HL-60 (cell line): ENCODE results near the gene AICDA.

Experiments used
- CTCF ChIP-seq: IDR thresholded peaks from one replicate; pipeline ENCODE4 v1.5.1; 2011; ENCODE audit warnings: low read length, control low read depth, inconsistent platforms; ENCODE audit not compliant: insufficient read depth
- GABPA ChIP-seq: IDR thresholded peaks from 2 replicates; pipeline ENCODE4 v1.6.1; 2012; ENCODE audit warnings: low read depth
- POLR2AphosphoS5 ChIP-seq: IDR thresholded peaks from 2 replicates; pipeline ENCODE4 v1.6.1; 2012; ENCODE audit warnings: low read depth
- REST ChIP-seq: IDR thresholded peaks from 2 replicates; pipeline ENCODE4 v1.6.1; 2012; ENCODE audit warnings: low read depth; ENCODE audit not compliant: insufficient replicate concordance
- SPI1 ChIP-seq: IDR thresholded peaks from 2 replicates; pipeline ENCODE4 v1.6.1; 2012; ENCODE audit warnings: low read depth, mild to moderate bottlenecking, borderline replicate concordance

GRCh38 chr12:8629486-8630033 lies 16.9 kb upstream of the AICDA start:
- TF ChIP-seq CTCF (no peak), GABPA (no peak), REST (no peak), SPI1 (no peak), POLR2AphosphoS5 (no peak)
